ENCODE results near the gene UHRF2. TPM values are rescaled to one million over a fixed set of nuclear protein-coding genes. Genes with fewer than 3 reads are reported as not detected.

Gene UHRF2
- total and polyA plus RNA-seq, 2 of the 4 experiments (the other 2 are of a cell fraction): 27.6 to 37.3 TPM

DNA sequence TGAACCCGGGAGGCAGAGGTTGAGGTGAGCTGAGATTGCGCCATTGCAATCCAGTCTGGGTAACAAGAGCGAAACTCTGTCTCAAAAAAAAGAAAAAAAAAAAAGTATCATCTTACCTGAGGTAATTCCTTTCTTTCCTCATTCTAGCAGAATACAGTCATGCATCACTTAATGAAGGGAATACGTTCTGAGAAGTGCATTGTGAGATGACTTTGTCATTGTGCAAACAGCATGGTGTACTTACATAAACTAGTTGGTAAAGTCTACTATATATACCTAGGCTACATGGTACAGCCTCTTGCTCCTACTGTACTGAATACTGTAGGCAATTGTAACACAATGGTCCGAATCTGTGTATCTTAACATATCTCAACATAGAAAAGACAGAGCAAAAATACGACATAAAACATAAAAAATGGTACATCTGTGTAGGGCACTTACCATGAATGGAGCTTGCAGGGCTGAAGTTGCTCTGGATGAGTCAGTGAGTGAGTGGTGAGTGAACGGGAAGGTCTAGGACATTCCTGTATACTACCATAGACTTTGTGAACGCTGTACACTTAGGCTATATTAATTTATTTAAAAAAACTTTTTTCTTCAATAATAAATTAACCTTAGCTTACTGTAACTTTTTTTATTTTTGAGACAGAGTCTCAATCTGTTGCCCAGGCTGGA lies 132.2 kb downstream of the UHRF2 start:
- H3K4me1 ChIP-seq (ENCODE audit: control insufficient read depth, insufficient read depth, low read length): no peaks in the 10 kb centered on the region
- no peak overlapping the region for H3K9ac ChIP-seq (ENCODE audit: low read depth, low read length)
- H4K20me1 ChIP-seq (ENCODE audit: insufficient read depth, low read length): no peaks in the 10 kb centered on the region
- no peaks in the 10 kb centered on the region for H3K9me1 ChIP-seq (ENCODE audit: insufficient read depth, low read length)
- POLR2A ChIA-PET (ENCODE audit: unreplicated experiment): no interaction called here
- no TSS peak for BruUV-seq (replicated peaks)
- no peak overlapping the region for H4K5ac ChIP-seq (ENCODE audit: low read depth, low read length)
- in situ Hi-C loops (cut with MboI; ENCODE audit: low sequenced_read_pairs): no loop called here
- no peak overlapping the region for H3K56ac ChIP-seq (ENCODE audit: extremely low read depth, insufficient read depth, low read length)
- H3K18ac ChIP-seq (ENCODE audit: low read depth, low read length): no peak overlapping the region
- no peak overlapping the region for H2BK20ac ChIP-seq (ENCODE audit: low read depth, low read length)
- no peak overlapping the region for H3K23ac ChIP-seq (ENCODE audit: low read depth, low read length)
- no peak overlapping the region for H3K4ac ChIP-seq (ENCODE audit: low read depth, low read length)
- no peaks in the 10 kb centered on the region for H3K79me1 ChIP-seq (ENCODE audit: low read depth in 1 of 2, low read length in 2 of 2)
- H3K36me3 ChIP-seq (ENCODE audit: control insufficient read depth, insufficient read depth, low read length): no peaks in the 10 kb centered on the region
- no peak overlapping the region for H2BK5ac ChIP-seq (ENCODE audit: low read depth, low read length, poor library complexity, severe bottlenecking)
- H3K27me3 ChIP-seq (ENCODE audit: control insufficient read depth, insufficient read depth, low read length): no peaks in the 10 kb centered on the region
- H2AK9ac ChIP-seq (replicated peaks; ENCODE audit: low read depth, low read length, poor library complexity): no peak overlapping the region
- no peak overlapping the region for H2BK120ac ChIP-seq (ENCODE audit: low read depth, low read length)
- TF ChIP-seq MAZ (IDR thresholded peaks at IDR 0.05; ENCODE audit: borderline replicate concordance, low read depth, low read length): no peak
- no peak for TF ChIP-seq FOS (IDR thresholded peaks at IDR 0.05; ENCODE audit: low read depth, low read length)
- TF ChIP-seq SMC3 (IDR thresholded peaks at IDR 0.05; ENCODE audit: low read depth, low read length): no peak
- TF ChIP-seq NFE2L2 (IDR thresholded peaks at IDR 0.05; ENCODE audit: low read depth, low read length): no peak
- TF ChIP-seq, protein P1, sequence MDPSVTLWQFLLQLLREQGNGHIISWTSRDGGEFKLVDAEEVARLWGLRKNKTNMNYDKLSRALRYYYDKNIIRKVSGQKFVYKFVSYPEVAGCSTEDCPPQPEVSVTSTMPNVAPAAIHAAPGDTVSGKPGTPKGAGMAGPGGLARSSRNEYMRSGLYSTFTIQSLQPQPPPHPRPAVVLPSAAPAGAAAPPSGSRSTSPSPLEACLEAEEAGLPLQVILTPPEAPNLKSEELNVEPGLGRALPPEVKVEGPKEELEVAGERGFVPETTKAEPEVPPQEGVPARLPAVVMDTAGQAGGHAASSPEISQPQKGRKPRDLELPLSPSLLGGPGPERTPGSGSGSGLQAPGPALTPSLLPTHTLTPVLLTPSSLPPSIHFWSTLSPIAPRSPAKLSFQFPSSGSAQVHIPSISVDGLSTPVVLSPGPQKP (IDR thresholded peaks at IDR 0.05; ENCODE audit: borderline replicate concordance, low read depth, low read length): no peak
- no peak for TF ChIP-seq BHLHE40 (IDR thresholded peaks at IDR 0.05; ENCODE audit: low read depth, low read length)
- TF ChIP-seq, protein P2, sequence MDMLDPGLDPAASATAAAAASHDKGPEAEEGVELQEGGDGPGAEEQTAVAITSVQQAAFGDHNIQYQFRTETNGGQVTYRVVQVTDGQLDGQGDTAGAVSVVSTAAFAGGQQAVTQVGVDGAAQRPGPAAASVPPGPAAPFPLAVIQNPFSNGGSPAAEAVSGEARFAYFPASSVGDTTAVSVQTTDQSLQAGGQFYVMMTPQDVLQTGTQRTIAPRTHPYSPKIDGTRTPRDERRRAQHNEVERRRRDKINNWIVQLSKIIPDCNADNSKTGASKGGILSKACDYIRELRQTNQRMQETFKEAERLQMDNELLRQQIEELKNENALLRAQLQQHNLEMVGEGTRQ (IDR thresholded peaks at IDR 0.05; ENCODE audit: low read depth, low read length): no peak
- no peak for TF ChIP-seq MAFK (IDR thresholded peaks at IDR 0.05; ENCODE audit: low read depth, low read length)
- no peak for TF ChIP-seq RCOR1 (IDR thresholded peaks at IDR 0.05; ENCODE audit: insufficient replicate concordance, low read length)
- TF ChIP-seq RAD21 (IDR thresholded peaks at IDR 0.05; ENCODE audit: low read length): no peak
- no peak for TF ChIP-seq MXI1 (IDR thresholded peaks at IDR 0.05; ENCODE audit: borderline replicate concordance, low read depth, low read length)
- H2AK5ac ChIP-seq (ENCODE audit: low read depth, low read length): no peak overlapping the region
- no peak overlapping the region for H3K4me3 ChIP-seq (ENCODE audit: insufficient read depth, low read depth, low read length)
- no peaks in the 10 kb centered on the region for H3K9me3 ChIP-seq (ENCODE audit: control insufficient read depth, insufficient read depth, low read length)
- ATAC-seq (ENCODE audit: low read depth) (no peak), DNase-seq (peak; percentile 50)
- H2BK15ac ChIP-seq (ENCODE audit: low read depth, low read length): no peak overlapping the region
- intact Hi-C loops (cut with micrococcal nuclease): no loop called here
- H3K4me2 ChIP-seq (ENCODE audit: low read depth, low read length): no peak overlapping the region
- no peak overlapping the region for H4K8ac ChIP-seq (ENCODE audit: low read depth in 2 of 2, low read length in 2 of 2)
- no peak overlapping the region for H3K27ac ChIP-seq (ENCODE audit: insufficient read depth, low read length)
- CTCF ChIA-PET: no interaction called here
- WGBS, 2 experiments (ENCODE audit: extremely low coverage in 2 of 2, insufficient read length in 1 of 2): no CpG with 5 or more reads among the region's 8 CpGs
- no peak overlapping the region for H4K91ac ChIP-seq (ENCODE audit: insufficient read depth, low read depth, low read length)
- no peak overlapping the region for H3K14ac ChIP-seq (replicated peaks; ENCODE audit: low read depth, low read length)
- dilution Hi-C loops (cut with HindIII; ENCODE audit: low sequenced_read_pairs, unreplicated experiment): no loop called here
- no peak overlapping the region for H2AFZ ChIP-seq (replicated peaks; ENCODE audit: low read length, poor library complexity)
